Activated naive CD4-positive, alpha-beta T cell treated with anti-CD3 and anti-CD28 coated beads, Interleukin-2, amount 50 U/mL, for 24 hours (primary cell): ENCODE data around the gene FAT1.

Experiments used
- H3K27ac Mint-ChIP-seq: one replicate; pipeline ENCODE4 v1.8.0; 2021; ENCODE audit warnings: mild to moderate bottlenecking, mixed read lengths
- H3K27me3 Mint-ChIP-seq: one replicate; pipeline ENCODE4 v1.8.0; 2021; ENCODE audit warnings: mixed read lengths
- H3K36me3 Mint-ChIP-seq: one replicate; pipeline ENCODE4 v1.8.0; 2021; ENCODE audit warnings: mixed read lengths
- H3K4me1 Mint-ChIP-seq: one replicate; pipeline ENCODE4 v1.8.0; 2021; ENCODE audit warnings: mixed read lengths
- H3K4me3 Mint-ChIP-seq: one replicate; pipeline ENCODE4 v1.8.0; 2021; ENCODE audit warnings: mild to moderate bottlenecking, mixed read lengths
- H3K9me3 Mint-ChIP-seq: one replicate; pipeline ENCODE4 v1.8.0; 2021; ENCODE audit warnings: mixed read lengths

FAT1 gene

DNA sequence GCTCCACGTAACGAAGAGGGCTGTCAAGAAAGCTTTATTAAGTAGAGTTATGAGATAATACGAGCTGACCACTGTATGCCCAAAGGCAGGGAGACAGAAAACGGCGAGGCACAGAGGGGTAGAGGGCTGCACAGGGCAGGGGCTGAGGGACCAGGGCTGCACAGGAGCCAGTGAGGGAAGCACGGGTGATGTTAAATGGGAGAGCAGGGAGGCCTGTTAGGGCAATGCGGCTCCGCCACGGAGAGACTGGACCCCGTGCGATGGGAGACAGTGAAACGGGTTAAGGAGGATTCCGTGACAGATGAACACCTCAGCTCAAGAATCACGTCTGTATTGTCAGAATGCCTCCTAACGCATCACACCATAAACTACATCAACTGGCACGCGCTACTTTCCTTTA lies 25.1 kb downstream of the FAT1 start:
- H3K27me3 Mint-ChIP-seq = peaks cover 3% of the 10 kb centered on the region

DNA sequence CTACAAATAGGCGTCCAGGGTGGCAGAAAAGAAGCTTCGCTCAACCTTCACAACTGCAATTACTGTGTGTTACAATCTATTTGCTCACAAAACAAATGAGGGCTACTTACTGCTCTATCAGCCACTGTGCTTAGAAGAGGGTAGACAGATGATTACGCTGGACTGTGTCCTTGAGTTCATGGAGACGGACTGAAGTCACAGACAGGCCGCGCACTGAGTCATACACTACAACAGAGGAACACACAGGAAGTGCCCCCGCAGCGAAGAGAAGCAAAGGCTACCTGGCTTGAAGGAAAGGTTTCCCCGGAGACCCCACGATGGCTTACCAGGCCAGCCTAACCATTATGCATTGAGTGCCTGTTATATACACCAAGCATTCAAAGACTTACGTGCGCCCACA lies 25.6 kb downstream of the FAT1 start:
- Mint-ChIP-seq H3K27ac (no peak overlapping the region), H3K4me3 (no peak overlapping the region), H3K36me3 (no peaks in the 10 kb centered on the region), H3K4me1 (no peaks in the 10 kb centered on the region), H3K27me3 (peaks cover 3% of the 10 kb centered on the region), H3K9me3 (no peaks in the 10 kb centered on the region)

More for the DNA sequence above, 25.1 kb downstream of the FAT1 start:
- no peaks in the 10 kb centered on the region for H3K36me3 Mint-ChIP-seq
- H3K27ac Mint-ChIP-seq = no peak overlapping the region
- H3K4me3 Mint-ChIP-seq = no peak overlapping the region
- H3K9me3 Mint-ChIP-seq = no peaks in the 10 kb centered on the region
- H3K4me1 Mint-ChIP-seq = no peaks in the 10 kb centered on the region

DNA sequence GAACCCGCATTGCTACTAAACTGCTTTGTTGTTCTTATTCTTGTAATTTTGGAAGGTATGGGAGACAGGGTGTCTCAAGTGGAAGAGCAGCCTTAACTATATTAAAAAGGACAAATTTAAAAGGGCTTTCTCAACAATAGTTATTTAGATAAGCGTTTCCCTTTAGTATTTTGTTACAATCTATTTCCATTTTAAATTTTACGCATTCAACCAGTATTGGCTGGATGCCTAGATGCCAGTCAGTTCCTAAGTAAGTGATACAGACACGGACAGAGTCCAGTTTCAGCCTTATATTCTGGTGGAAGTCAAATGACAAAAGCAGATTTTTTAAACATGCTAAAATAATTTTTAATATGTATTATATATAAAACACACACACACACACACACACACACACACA lies 28.3 kb downstream of the FAT1 start:
- Mint-ChIP-seq H3K27me3 (no peaks in the 10 kb centered on the region), H3K36me3 (no peaks in the 10 kb centered on the region), H3K4me1 (no peaks in the 10 kb centered on the region), H3K9me3 (no peaks in the 10 kb centered on the region), H3K4me3 (no peak overlapping the region), H3K27ac (no peak overlapping the region)

DNA sequence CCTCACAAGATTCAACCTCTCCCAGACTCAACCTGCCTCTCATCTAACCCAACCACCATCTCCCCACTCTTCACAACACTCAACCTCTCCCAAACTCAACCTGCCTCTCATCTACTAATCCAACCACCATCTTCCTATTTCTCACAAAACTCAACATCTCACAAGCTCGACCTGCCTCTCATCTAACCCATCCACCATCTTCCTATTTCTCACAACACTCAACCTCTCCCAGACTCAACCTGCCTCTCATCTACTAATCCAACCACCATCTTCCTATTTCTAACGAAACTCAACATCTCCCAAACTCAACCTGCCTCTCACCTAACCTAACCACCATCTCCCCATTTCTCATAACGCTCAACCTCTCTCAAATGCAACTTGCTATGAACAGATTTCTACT lies 29.8 kb downstream of the FAT1 start:
- H3K4me1 Mint-ChIP-seq = no peaks in the 10 kb centered on the region
- H3K4me3 Mint-ChIP-seq = no peak overlapping the region
- no peaks in the 10 kb centered on the region for H3K27me3 Mint-ChIP-seq
- no peaks in the 10 kb centered on the region for H3K9me3 Mint-ChIP-seq
- no peaks in the 10 kb centered on the region for H3K36me3 Mint-ChIP-seq
- no peak overlapping the region for H3K27ac Mint-ChIP-seq

DNA sequence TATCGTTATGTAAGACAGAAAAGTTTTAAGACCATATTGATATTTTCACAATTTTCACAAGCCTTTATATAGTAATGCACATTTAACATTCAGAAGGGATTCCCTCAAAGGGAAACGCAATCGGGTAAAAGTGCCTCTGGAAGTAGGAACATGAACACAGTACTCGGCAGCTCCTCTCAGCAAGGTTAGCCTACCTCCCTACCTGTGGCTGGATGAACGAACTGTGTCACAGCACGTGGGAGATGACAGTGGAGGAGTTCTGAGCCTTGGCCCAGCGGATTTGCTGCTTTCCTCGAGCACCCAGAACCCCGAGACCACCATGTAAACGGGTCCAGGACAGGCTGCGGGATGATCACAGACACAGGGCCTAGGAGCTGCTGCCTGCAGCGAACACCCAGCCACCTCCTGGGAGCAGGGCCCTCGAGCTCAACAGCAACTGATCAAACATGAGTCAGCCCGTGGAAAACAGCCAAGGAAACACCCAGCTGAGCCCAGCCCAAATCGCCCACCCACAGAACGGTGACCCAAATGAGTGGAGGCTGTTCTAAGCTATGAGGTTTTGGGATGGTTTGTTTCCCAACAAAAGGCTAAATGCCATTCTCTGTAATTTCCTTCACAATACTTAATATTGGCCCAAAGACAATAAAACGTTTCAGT lies 30.4 kb downstream of the FAT1 start:
- no peaks in the 10 kb centered on the region for H3K4me1 Mint-ChIP-seq
- H3K9me3 Mint-ChIP-seq = no peaks in the 10 kb centered on the region
- H3K27ac Mint-ChIP-seq = no peak overlapping the region
- H3K36me3 Mint-ChIP-seq = no peaks in the 10 kb centered on the region
- H3K27me3 Mint-ChIP-seq = no peaks in the 10 kb centered on the region
- H3K4me3 Mint-ChIP-seq = no peak overlapping the region

DNA sequence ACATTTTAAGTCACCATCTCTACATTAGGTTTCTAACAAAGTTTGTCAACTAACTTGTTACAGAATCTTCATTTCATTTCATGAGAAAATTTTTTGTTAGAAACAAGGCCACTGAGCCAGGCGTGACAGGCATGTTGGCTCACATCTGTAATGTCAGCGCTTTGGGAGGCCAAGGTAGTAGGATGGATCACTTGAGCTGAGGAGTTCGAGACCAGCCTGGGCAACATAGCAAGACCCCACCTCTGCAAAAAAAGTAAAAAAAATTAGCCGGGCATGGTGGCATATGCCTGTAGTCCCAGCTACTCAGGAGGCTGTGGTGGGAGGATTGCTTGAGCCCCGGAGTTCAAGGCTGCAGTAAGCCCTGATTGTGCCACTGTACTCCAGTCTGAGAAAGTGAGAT lies 32.3 kb downstream of the FAT1 start:
- H3K4me1 Mint-ChIP-seq = no peaks in the 10 kb centered on the region
- no peaks in the 10 kb centered on the region for H3K27me3 Mint-ChIP-seq
- H3K9me3 Mint-ChIP-seq = no peaks in the 10 kb centered on the region
- H3K27ac Mint-ChIP-seq = no peak overlapping the region
- no peaks in the 10 kb centered on the region for H3K36me3 Mint-ChIP-seq
- no peak overlapping the region for H3K4me3 Mint-ChIP-seq

DNA sequence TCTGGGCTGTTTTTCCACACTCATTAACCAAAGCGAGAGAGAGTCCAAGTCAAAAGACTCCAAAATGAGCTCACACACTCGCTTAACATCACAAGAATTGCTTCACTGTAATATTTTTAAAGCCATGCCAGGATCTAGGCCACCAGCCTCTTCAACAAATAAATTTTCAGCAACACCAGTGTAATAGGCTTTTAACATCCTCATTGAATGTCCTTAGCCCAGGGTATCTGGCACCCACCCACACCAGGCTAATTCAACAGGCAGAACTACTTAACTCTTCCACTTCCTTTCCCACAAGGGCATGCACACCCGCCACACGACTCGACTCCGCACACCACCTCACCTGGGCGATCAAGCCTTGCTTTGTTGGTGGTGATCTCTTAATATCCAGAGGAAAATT lies 34.2 kb downstream of the FAT1 start:
- Mint-ChIP-seq H3K4me1 (no peaks in the 10 kb centered on the region), H3K9me3 (no peaks in the 10 kb centered on the region), H3K27ac (no peak overlapping the region), H3K36me3 (no peaks in the 10 kb centered on the region), H3K27me3 (no peaks in the 10 kb centered on the region), H3K4me3 (no peak overlapping the region)

DNA sequence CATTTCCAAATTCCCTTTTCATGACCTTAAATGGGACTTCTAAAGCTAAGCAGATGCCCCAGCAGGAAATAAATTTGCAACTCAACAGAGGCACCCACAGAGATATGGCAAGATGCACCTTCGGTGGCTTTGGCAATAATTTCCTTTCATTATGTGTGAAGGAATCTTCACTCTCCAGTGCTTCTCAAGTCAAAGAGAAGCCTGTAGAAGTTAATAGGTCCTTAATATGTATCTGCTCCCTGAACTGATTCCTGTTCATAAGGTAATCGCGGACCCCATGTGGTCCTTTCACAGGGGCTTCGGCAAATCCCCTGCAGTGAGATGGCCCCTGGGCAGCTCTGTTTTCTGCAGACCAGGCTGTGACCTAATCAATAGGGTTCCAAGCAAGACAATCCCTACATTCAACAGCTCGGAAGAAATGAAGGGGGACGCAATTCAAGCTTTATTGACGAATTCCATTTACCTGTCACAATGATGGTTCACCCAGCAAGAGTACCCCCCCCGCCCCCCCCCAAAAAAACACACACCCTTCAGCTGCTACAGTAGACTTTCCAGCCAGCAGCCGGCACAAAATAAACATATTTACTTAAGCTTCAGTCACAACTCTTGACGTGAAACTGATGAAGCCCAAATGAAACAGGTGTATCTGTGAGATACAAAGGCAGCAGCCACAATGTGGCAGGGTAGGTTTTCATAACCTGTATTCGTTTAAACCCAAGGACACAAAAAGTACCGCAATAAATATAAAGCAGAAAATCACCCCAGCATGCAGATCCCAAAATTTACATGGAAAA lies 35.3 kb downstream of the FAT1 start:
- Mint-ChIP-seq H3K27me3 (no peaks in the 10 kb centered on the region), H3K4me1 (no peaks in the 10 kb centered on the region), H3K27ac (no peak overlapping the region), H3K9me3 (no peaks in the 10 kb centered on the region), H3K4me3 (no peak overlapping the region), H3K36me3 (no peaks in the 10 kb centered on the region)

DNA sequence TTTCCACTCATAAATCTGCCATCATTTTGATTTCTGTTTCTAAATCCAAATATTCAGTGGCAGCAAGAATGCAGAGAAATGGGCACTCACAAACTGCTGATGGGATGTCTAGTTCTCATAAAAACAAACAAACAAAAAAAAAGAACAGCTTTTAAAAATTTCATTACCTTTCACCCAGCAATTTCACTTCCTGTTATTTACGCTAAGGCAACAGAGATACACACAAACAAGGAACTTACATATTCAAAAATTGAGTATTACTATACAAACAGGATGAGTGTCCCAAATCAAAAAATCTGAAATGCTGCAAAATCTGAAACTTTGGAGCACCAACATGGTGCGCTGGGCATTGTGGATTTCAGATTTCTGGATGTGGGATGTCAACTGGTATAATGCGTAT lies 36.4 kb downstream of the FAT1 start:
- Mint-ChIP-seq H3K27me3 (no peaks in the 10 kb centered on the region), H3K4me3 (no peak overlapping the region), H3K9me3 (no peaks in the 10 kb centered on the region), H3K4me1 (no peaks in the 10 kb centered on the region), H3K27ac (no peak overlapping the region), H3K36me3 (no peaks in the 10 kb centered on the region)

DNA sequence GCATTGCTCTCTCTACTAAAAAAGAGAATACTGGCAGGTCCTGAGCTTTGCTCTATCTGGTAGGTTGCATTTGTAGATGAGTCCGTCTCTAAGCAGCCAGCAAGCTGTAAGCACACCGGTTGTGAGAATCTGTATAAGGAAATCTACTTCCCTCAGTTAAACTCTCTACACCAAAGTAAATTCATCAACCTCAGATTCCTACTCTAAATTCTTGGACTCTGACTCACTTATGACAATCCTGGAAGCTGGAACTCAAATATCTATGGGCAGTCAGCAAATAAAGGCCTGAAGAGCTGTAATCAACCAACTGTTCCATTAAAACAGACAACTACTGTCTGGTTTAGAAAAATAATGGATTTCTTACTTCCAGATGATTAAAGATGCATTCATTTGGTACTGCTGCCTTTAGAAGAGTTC lies 37.9 kb downstream of the FAT1 start:
- H3K36me3 Mint-ChIP-seq = no peaks in the 10 kb centered on the region

DNA sequence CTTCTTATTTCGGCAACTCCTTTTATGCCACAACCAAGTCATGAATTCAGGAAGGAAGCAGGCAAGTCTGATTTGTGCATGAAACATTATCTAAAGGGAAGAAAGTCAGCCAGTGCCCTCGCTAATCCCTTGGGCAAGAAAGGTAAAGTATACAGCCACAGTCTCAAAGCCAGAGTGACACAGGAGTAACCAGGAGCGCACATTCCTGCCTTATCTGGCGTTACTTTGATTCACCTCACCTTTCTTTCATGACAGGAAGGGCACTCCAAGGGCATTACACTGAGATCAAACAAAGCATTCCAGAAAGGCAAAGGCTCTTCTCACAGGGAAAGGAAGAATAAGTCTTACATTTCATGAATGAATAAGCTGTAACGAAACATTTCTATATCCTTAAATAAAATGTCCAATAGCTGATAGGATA lies 38.8 kb downstream of the FAT1 start:
- Mint-ChIP-seq H3K27me3 (no peaks in the 10 kb centered on the region), H3K9me3 (no peaks in the 10 kb centered on the region), H3K36me3 (no peaks in the 10 kb centered on the region), H3K4me1 (no peaks in the 10 kb centered on the region), H3K27ac (no peak overlapping the region), H3K4me3 (no peak overlapping the region)

More for the DNA sequence above, 37.9 kb downstream of the FAT1 start:
- Mint-ChIP-seq H3K27ac (no peak overlapping the region), H3K4me1 (no peaks in the 10 kb centered on the region), H3K27me3 (no peaks in the 10 kb centered on the region), H3K4me3 (no peak overlapping the region), H3K9me3 (no peaks in the 10 kb centered on the region)

DNA sequence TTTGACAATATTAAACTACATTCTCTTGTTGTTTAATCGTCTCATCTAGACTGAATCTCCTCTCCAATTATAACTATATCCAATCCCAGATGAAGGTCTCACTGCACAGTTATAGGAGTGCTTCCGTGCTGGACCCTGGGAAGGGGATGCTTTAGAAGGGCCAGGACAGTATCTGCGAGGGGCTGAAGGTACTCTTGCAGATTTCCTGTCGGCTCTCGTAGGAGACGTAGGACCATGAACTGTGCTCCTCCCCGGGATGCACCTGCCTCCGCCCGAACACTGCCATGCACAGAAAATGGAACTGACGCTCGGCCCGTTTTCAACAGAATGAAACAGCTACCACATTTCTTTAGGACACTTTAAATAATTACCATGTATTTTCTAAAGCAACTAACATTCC lies 39.4 kb downstream of the FAT1 start:
- Mint-ChIP-seq H3K36me3 (no peaks in the 10 kb centered on the region), H3K4me3 (no peak overlapping the region), H3K27me3 (no peaks in the 10 kb centered on the region), H3K27ac (no peak overlapping the region), H3K9me3 (no peaks in the 10 kb centered on the region), H3K4me1 (no peaks in the 10 kb centered on the region)

DNA sequence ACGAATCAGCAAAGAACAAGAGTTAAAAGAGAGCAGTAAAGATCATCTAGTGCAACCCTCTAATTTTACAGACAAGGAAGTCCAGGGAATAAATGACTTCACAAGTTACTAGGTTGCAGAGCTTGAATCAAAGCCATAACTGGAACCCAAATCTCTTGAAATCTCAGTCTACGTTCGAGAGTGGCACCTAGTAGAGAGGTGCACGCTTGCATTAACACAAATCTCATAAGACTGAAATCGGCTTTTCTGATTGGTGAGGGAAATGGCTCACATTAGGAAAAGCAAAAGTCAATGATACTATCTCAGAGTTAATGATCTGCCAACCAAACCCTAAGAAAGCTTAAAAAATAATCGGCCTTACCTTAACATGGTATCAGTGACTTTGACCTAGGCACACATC lies 43.0 kb downstream of the FAT1 start:
- Mint-ChIP-seq H3K4me3 (no peak overlapping the region), H3K27me3 (no peaks in the 10 kb centered on the region), H3K27ac (no peak overlapping the region), H3K9me3 (no peaks in the 10 kb centered on the region), H3K4me1 (no peaks in the 10 kb centered on the region), H3K36me3 (no peaks in the 10 kb centered on the region)

DNA sequence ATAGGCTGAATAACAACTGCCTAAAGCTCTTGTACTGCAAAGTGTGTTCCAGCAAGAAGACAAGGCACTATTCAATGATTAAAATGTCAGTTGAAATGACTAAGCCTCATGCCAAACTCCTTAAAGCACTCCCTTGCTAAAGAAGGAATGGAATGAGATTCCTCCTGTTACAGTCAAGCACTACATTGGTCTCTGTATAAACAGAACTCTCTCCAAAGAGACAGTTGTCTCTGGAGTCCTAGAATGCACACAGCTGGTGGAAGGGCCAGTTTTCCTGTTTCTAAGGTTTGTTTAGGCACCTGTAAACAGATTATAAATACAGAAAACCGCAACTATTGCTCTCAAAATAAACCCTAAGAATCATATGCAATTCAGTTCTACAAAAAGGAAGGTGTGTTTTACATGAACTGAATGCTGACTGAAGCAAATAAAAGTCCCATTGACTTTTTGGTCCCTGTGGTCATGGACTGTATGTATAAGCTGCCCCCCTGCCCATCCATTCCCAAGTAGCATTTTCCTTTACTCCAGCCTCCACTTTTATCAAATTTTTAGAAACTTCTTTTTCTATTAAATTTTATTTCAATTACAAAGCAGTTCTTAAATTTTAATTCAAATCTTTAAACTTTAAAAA lies 47.0 kb downstream of the FAT1 start:
- Mint-ChIP-seq H3K9me3 (no peaks in the 10 kb centered on the region), H3K27me3 (no peaks in the 10 kb centered on the region), H3K4me3 (no peak overlapping the region), H3K4me1 (no peaks in the 10 kb centered on the region), H3K27ac (no peak overlapping the region), H3K36me3 (no peaks in the 10 kb centered on the region)

DNA sequence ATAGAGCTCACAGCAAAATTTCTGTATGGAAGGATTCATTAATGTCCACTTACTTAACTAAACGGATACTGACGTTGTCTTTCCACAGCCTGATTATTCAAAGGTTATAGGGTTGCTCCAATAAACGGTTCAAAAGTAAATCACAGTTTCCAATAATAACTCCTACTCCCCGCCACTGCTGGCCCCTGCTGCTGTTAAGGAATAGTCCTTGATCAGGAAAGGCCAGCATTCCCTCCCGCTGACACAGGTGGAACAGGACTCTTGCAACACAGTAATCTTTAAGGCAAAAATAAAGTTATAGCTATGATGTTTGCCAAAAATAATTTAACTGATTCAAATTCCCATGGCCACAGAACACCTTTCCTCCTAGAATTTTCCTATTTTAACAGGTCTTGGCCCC lies 53.9 kb downstream of the FAT1 start:
- Mint-ChIP-seq H3K27me3 (peaks cover 3% of the 10 kb centered on the region), H3K4me1 (no peaks in the 10 kb centered on the region), H3K36me3 (no peaks in the 10 kb centered on the region), H3K4me3 (no peak overlapping the region), H3K9me3 (no peaks in the 10 kb centered on the region), H3K27ac (no peak overlapping the region)

DNA sequence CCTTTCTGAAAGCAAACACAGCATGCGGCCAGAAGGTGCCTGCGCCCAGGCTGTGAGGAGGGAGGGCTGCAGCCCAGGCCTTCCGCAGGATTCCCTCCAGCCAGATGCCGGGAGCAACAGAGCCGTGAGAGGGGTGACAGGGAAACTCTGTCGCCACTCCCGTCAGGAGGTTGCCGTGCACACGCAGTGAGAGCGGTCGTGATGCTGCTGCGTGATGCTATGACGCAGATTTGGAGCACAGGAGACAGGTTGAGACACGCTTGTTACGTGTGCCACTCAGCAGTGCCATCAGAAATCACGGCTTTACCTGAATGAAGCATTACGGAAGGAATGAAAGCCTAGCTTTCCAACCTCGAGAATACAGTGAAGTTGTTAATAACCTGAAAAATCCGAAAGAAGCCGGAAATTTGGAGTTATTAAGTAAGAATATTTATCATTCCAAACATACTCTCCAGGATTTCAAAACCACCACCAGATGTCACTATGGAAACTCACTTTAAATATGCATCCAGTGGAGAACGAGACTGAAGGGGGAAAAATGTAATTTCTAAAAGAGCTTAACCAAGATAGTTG lies 54.4 kb downstream of the FAT1 start:
- Mint-ChIP-seq H3K27me3 (peaks cover 3% of the 10 kb centered on the region), H3K9me3 (no peaks in the 10 kb centered on the region), H3K36me3 (no peaks in the 10 kb centered on the region), H3K4me1 (no peaks in the 10 kb centered on the region), H3K4me3 (no peak overlapping the region), H3K27ac (no peak overlapping the region)
